HG03097 (cell line): ENCODE data around the gene GAA.

Experiments
- ATAC-seq: cut with Tn5 transposase; IDR thresholded peaks from one replicate; pipeline ENCODE4 v1.9.1; 2021; ENCODE audit not compliant: unreplicated experiment, low FRiP score

The GAA gene

DNA sequence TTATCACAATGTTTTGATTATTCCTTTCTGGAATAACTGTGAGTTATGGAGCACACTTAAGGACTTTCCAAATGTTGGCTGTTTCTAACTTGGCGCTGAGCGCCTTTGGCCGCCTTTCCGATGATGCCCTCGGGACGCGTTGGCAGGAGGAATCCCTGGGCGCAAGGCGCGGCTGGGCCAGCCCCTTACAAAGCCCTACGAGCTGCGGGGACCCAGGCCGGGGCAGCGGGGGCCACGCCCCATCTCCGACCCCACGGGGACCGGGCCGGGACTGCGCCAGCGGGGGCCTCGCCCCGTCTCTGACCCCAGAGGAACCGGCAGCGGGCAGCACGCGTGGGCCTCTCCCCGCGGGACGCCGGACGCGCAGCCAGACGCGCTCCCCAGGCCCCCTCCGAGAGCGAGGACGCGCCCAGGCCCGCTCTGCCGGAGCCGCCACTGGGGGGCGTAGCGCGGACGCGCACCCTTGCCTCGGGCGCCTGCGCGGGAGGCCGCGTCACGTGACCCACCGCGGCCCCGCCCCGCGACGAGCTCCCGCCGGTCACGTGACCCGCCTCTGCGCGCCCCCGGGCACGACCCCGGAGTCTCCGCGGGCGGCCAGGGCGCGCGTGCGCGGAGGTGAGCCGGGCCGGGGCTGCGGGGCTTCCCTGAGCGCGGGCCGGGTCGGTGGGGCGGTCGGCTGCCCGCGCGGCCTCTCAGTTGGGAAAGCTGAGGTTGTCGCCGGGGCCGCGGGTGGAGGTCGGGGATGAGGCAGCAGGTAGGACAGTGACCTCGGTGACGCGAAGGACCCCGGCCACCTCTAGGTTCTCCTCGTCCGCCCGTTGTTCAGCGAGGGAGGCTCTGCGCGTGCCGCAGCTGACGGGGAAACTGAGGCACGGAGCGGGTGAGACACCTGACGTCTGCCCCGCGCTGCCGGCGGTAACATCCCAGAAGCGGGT, at the start of gene GAA:
Gene GAA (plus strand): TSS at position 571 of the 935 bp plus-strand sequence. CDS start 3,006 bp downstream, outside the sequence.
- ATAC-seq = peak; percentile 73

DNA sequence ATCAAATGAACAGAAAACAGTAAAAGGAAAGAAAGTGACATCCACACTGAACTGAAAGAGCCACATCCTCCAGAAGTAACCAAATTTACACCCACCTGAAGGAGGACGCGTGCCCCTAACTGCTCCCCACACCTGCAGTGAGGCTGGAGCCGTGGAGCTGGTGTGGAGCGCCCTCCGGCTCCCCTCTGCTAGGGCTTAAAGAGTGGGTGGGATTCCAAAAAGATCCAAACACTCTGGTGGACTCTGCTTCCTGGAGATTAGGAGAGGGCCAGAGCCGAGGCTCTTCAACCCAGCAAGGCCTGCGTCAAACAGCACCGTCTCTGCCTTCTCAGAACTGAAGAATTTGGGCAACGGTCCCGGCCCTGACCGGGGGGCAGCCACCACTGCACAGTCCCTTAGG, 49.7 kb upstream of the GAA start:
- no peak for ATAC-seq

DNA sequence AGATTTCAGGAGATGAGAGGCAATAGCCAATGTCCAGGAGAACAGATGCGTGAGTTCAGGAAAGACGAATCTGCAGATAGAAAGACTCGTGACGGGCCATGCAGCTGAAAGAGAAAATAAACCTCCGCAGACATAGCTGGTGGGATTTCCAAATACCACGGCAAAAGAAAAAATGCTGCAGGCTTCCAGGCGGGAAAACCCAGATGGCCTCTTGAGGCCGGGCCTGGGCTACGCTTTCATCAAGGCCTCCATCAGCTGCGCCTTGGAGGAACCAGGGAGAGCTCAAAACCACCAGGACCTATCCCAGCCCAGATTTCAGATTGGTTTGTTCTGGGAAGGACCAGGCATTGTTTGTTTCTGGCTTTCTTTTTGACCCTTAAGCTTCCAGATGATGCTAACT, 48.3 kb upstream of the GAA start:
- no peak for ATAC-seq

DNA sequence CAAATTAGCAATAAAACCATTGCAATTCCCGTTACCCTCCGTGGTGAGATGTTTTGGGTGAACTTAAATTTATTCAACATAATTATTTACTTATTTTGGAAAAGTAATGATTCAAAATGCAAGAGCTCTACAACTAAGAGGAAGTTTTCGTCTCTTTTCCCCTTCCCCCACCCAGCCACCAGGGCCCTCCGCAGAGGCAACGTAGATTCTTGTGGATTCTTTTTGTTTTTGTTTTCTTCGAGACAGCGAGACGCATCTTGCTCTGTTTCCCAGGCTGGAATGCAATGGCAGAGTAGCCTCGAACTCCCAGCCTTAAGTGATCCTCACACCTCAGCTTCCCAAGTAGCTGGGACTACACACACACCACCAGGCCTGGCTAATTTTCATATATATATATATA, 45.8 kb upstream of the GAA start:
- no peak for ATAC-seq

DNA sequence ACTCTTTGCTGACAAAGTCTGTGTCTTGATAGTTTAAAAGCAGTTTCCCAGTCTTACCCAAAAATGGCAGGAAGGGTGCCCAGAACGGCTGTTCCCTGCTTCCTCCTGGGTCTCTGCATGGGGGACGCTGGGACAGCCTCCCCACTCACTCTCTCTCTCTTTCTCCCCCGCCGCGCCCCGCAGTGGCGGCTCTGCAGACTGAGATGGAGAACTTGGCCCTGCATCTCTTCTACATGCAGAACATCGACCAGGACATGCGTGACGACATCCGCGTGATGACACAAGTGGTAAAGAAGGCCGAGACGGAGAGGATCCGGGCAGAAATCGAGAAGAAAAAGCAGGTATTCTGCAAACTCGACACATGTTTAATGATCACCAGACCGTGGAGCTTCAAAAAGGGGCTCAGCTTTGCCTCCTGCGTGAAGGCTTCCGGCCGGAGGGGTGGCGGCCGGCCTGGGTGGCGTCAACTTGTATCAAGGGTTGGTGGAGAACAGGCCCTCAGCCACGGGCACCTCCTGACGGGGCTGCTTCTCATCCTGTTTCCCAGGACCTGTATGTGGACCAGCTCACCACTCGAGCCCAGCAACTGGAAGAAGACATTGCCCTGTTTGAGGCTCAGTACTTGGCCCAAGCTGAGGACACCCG, 42.9 kb upstream of the GAA start:
- ATAC-seq = no peak

DNA sequence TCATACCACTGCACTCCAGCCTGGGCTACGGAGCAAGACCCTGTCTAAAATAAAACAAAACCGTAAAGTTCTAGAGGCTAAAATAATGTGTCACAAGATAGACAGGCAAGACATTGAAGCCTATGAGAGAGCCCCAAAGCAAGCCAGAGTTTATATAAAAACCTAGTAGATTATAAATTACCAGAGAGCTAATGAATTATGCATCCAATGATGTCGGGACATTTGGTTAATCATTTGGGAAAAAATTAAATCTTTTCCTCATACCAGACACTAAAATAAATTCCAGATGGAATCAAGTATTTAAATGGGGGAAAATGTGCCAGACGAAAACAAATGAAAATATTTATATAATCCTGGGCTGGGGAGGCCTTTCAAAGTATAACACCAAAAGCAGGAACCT, 40.7 kb upstream of the GAA start:
- no peak for ATAC-seq

DNA sequence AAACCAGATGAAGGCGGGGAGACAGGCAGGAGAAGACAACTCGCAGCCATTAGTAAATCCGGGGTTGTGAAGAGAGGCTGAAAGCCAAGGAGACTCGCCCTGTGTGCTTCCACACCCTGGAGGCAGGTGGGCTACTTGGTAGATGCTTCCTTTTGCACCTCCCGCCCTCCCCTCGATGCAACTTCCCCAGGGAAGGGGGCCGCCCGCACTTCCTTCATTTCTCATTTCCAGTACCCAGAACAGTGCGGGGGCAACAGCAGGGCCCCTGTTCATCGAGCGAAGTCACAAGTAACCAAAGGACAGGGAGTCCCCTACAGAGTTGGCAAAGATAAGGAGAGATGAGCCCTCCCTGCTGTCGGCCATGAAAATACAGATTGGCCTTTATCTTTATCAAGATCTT, 40.0 kb upstream of the GAA start:
- no peak for ATAC-seq

DNA sequence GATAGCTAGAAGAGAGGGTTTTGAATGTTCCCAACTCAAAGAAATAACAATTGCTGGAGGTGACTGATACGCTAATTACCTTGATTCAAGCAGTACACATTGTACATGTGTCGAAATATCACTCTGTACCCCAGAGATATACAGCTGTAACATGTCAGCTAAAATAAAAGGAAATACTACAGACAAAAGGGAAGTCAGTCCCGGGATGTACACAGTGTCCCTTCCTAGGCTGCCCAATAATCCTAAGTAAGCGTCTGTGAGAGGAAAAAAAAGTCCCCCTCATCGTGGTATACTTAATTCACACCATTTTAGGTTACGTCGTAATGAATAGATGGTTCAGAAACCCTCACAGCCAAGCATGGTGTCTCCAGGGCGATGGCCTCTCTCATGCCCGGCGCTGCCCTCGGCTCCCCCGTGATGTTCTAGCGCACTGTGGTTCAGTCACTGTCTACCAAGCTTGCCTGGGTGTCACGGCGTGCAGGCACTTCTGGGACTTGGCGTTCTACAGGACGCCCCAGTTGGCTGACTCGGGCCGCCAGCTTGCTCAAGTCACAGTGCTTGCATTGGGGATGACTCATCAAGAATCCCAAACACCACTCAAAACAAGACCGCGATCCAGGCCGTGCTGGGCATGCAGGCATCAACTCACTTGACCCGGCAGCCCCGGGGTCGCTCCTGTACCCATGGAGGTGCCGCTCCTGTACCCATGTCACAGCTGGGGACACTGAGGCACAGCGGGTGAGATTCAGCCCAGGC, 37.4 kb upstream of the GAA start:
- no peak for ATAC-seq

DNA sequence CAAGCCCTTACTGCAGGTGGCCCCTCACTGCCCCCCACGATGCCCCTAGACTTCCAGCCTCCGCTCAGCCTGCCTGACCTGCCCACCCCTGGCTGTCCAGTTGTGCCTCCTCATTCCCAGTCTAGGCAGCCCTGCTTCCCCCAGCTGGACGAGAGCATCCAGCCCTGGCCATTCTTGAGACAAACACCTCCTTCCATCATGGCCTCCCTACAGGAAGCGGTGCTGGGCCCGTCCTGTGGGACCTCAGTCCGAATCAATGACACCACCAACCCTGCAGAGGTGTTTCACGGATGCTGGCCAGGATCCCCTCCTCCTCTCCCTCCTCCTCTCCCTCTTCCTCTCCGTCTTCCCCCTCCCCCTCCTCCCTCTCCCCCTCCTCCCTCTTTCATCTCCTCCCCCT, 36.7 kb upstream of the GAA start:
- ATAC-seq = no peak

DNA sequence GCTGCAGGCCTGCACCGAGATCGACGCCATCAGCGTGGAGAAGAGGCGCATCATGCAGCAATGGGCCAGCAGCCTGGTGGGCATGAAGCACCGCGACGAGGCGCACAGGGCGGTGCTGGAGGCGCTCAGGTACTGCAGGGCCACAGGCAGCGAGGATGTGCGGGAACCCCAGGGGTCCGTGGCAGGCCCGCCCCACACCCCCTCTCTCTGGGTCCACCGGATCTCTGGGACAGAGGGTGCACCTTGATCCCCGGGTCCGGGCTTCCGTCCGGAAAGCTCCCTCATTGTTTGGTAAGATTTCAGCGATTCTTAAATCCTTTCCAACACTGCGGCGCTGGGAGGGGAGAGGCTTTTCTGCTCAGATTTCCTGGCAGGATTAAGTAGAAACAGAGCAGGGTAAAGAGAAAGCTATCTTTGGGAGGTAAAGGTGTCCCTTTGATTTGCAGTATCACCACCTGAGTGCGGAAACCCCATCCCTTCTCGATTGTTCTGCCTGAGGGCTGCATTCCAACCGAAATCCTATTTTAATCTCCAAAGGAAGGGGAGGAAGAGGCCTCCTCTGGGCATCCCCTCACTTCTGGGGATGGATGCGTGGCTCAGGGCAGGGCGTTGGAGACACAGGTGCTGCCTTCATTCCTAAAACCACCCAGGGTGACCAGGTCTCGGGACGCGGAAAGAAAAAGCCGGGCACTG, 35.8 kb upstream of the GAA start:
- ATAC-seq = no peak

DNA sequence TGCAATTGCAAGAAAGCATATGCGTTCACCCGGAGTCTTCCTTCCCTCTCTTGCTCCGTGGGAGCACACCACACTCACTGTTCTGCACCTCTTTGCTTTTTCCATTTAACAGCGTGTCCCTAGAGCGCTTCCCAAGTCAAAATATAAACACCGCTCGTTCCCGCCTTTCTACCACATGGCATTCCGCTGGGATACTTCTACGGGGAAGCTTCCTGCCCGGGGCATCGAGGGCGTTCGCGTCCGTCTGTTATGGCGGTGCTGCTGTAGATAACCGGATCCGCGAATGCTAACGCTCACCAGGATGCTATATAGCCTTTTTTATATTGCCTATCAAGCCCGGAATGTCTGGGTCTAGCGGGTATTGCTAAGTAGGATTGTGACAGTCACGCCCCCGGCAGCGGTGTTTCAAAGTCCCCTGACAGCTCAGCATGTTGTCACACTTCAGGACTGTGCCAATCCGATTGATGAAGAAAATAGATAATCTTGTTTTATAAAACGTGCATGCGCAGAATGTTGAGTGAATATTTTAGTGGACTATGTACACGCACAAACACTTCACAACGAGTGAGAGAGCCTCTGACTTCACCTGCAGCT, 33.9 kb upstream of the GAA start:
- no peak for ATAC-seq

DNA sequence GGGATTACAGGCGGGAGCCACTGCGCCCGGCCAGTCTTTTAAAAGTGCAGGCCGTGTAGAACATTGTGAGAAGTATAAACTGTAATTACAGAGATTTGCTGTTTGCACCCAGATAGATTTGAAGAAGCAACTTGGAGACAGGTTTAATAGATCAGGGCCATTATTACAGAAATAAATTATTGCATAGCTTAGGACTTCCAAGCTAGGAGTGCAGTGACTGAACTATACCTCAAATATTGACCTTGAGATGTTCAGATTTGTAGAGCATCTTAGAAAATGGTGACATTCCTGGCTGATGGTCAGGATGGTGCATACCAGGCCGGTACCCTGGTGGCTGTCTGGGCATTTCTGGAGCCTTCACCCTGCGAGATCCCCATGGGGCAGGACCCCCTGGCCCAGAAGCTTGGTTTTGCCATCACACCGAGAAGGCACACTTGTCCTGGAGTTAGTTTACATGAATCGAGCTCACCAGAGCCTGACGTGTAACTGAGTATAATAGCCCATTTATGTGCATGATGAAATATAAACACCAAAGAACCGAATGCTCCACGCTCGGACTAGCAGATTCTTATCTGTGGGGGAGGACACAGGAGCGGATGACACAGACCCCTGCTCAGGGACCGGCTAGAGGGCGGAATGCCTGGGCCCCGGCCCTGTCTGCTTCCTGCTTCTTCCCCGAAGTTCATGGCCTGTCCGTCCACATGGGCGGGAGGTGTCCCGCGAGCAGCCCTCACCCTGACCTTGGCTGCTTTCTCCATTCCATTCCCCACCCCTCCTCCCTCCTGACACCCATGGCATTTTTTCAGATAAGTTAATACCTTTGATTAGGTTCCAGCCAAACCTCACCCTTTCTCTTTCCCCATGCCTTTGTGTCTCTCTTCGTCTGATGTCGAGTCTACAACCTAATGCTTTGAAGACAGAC, 32.8 kb upstream of the GAA start:
- no peak for ATAC-seq

DNA sequence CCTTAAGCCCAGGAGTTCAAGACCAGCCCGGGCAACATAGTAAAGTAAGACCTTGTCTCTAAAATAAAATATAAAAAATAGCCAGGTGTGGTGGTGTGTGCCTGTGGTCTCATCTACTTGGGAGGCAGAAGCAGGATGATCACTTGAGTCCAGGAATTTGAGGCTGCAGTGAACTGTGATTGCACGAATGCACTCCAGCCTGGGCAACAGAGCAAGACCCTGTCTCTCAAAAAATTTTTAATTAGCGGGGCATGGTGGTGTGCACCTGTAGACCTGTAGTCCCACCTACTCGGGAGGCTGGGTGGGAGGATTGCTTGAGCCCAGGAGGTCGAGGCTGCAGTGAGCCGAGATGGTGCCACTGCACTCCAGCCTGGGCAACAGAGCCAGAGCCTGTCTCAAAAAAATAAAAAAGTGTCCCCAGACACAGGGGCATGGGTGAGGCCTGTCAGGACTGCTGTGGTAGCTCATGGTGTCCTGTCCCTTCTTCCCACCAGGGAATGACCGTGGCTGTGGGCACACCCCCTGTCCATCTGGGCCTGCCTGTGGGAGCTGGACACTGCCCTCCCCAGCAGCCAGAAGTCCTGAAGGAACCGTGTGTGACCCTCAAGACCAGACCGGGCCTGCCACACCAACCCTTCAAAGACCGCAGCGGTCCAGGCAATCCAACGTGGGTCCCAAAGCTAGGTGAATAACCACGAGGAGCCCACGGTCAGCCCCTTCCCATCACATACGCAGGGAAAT, 30.8 kb upstream of the GAA start:
- no peak for ATAC-seq

DNA sequence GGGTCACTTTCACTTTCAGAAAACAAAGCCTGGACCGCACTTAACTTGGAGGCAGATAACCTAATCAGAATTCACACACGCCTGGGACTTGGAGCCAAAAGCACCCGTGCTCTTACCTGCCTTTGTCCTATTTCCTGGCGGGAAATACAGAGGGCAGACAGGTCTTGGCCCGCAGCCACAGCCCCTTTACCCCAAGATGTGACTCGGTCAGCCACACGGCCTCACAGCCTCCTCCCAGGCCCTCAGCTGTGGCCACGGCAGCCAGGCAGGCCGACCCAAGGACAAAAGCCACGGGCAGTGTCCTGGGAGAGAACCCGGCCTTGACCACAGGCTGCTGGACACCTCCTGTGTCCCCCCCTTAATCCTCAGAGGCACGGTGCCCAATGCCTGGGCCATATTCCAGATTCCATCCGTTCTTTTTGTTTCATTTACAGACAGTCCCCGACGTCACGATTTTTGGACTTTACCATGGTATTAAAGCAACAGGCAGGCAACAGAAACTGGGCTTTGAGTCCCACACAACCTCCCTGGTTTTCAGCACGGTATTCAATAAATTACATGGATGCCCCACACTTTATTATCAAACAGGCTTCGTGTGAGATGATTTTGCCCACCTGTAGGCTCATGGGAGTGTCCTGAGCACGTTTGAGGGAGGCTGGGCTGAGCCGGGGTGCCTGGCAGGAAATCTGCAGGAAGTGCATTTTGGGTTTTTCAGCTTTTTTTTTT, 30.1 kb upstream of the GAA start:
- no peak for ATAC-seq

DNA sequence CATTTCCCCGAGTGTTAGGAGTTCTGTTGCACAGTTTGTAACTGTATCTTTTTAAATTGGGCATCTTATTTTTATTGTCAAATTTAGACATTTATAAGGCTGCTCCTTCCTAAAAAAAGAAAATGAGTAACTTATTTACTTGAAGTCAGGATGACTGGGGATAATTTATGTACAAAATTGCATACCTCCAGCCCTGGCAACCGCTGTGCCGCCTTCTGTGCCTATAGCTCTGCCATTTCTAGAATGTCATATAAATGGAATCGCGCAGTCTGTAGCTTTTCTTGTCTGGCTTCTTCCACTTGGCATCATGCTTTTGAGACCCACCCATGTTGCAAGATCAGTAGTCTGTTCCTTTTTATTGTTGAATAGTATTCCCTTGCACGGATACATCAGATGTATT, 29.0 kb upstream of the GAA start:
- no peak for ATAC-seq

DNA sequence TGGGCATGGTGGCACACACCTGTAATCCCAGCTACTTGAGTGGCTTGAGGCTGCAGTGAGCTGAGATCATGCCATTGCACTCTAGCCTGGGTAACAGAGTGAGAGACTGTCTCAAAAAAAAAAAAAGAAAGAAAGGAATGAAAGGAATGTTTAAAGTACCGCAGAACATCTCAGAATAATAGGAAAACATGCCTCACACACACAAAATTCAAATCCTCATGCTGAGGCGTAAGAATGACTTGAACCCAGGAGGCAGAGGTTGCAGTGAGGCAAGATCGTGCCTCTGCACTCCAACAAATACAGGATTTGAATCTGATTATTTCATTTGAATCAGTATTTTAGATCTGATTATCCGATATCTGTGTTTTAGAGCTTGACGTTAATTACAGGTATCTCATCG, 21.3 kb upstream of the GAA start:
- ATAC-seq = no peak

DNA sequence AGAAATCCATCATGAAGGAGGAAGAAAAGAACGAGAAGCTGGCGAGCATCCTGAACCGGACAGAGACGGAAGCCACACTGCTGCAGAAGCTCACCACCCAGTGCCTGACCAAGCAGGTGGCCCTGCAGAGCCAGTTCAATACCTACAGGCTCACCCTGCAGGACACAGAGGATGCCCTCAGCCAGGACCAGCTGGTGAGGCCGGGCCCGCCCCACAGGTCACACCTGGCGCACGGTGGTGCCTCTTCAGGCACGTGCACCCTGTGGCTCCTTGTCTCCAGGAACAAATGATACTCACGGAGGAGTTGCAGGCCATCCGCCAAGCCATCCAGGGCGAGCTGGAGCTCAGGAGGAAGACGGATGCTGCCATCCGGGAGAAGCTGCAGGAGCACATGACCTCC, 19.8 kb upstream of the GAA start:
- no peak for ATAC-seq
